GM13976 (cell line): ENCODE results near the gene RPRD2.

Experiments used
- DNase-seq: peaks from one replicate; pipeline ENCODE4 v3.0.0; 2012; ENCODE audit warnings: low spot score
- CTCF ChIP-seq: IDR thresholded peaks from 2 replicates; pipeline ENCODE4 v1.5.1; 2012; ENCODE audit warnings: borderline replicate concordance, mild to moderate bottlenecking; ENCODE audit not compliant: insufficient read depth; ENCODE audit errors: extremely low read depth, missing control alignments, control extremely low read depth
- in situ Hi-C: fragments of 300-500 bp; cut with MboI; formaldehyde crosslinking; loops from one replicate; pipeline ENCODE4 v1.12.0; 2022; ENCODE audit warnings: low sequenced_read_pairs, mixed read lengths, inconsistent platforms; ENCODE audit not compliant: unreplicated experiment

RPRD2 gene

GRCh38 chr1:150456146-150456647, 92.2 kb downstream of the RPRD2 start:
- TF ChIP-seq CTCF, result no peak
- DNase-seq, result no peak
- in situ Hi-C loops, result no loop called here

- in situ Hi-C loops, result no loop called here
- peak; percentile 84 for DNase-seq
- TF ChIP-seq CTCF, result peak; percentile 51
These were observed 100.5 kb downstream of the RPRD2 start for GRCh38 chr1:150464422-150464826.

- in situ Hi-C loops, result no loop called here
- DNase-seq, result no peak
- TF ChIP-seq CTCF, result no peak
These were observed 103.0 kb downstream of the RPRD2 start for GRCh38 chr1:150466964-150467363.

DNA sequence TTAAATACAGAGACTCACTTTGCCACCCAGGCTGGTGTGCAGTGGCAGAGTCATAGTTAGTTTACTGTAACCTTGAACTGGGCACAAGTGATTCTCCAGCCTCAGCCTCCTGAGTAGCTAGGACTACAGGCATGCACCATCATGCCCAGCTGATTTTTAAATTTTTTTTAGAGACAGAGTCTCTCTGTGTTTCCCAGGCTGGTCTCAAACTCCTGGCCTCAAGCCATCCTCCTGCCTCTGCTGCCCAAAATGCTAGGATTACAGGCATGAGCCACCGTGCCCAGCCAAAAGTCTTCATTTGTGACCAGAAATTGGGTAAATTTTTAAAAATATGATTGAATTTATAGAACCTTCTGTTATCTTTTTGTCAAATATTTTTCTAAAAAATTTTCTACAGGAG, 105.3 kb downstream of the RPRD2 start:
- no peak for DNase-seq
- in situ Hi-C loops, result no loop called here
- TF ChIP-seq CTCF, result no peak

DNA sequence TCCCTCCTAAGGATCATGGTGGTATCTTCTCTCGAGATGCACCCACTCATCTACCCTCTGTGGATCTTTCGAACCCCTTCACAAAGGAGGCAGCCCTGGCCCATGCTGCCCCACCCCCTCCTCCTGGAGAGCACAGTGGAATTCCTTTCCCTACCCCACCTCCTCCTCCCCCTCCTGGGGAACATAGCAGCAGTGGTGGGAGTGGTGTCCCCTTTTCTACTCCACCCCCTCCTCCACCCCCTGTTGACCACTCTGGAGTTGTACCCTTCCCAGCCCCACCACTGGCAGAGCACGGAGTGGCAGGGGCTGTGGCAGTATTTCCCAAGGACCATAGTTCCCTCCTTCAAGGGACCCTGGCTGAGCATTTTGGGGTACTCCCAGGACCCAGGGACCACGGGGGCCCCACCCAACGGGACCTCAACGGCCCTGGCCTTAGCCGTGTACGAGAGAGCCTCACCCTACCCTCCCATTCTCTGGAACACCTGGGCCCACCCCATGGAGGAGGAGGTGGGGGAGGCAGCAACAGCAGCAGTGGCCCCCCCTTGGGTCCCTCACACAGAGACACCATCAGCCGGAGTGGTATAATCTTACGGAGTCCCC, 108.8 kb downstream of the RPRD2 start:
- in situ Hi-C loops, result no loop called here
- no peak for TF ChIP-seq CTCF
- DNase-seq, result no peak

GRCh38 chr1:150473659-150474058, 109.7 kb downstream of the RPRD2 start:
- in situ Hi-C loops, result no loop called here
- no peak for TF ChIP-seq CTCF
- DNase-seq, result no peak
